Glomerular visceral epithelial cell (primary cell): ENCODE data around the gene NFATC2.
"Not testable (repeated sequence)": the region's sequence is repeated elsewhere in the genome, so short reads cannot be mapped to it uniquely, and the experiment has no call there.

ENCODE experiments used
- DNase-seq: peaks from one replicate; pipeline ENCODE4 v3.0.0-alpha.2; 2016; ENCODE audit errors: extremely low spot score

The NFATC2 gene

GRCh38 chr20:51494241-51495110 lies 48.0 kb downstream of the NFATC2 start:
- DNase-seq = no peak

- DNase-seq = no peak
These were observed 49.1 kb downstream of the NFATC2 start for GRCh38 chr20:51493346-51493791.

- DNase-seq = no peak
These were observed 50.1 kb downstream of the NFATC2 start for GRCh38 chr20:51492167-51493092.

GRCh38 chr20:51491393-51491792 lies 51.1 kb downstream of the NFATC2 start:
- no peak for DNase-seq

GRCh38 chr20:51490635-51491034 lies 51.9 kb downstream of the NFATC2 start:
- DNase-seq = no peak

GRCh38 chr20:51489611-51490010 lies 52.9 kb downstream of the NFATC2 start:
- no peak for DNase-seq

- no peak for DNase-seq
These were observed 54.2 kb downstream of the NFATC2 start for GRCh38 chr20:51488331-51488730.

GRCh38 chr20:51487565-51488268 lies 54.8 kb downstream of the NFATC2 start:
- DNase-seq = peak; percentile 90

GRCh38 chr20:51487076-51487475 lies 55.4 kb downstream of the NFATC2 start:
- no peak for DNase-seq

GRCh38 chr20:51486197-51487005 lies 56.1 kb downstream of the NFATC2 start:
- no peak for DNase-seq

GRCh38 chr20:51484831-51485230 lies 57.7 kb downstream of the NFATC2 start:
- DNase-seq = no peak

- no peak for DNase-seq
These were observed 58.2 kb downstream of the NFATC2 start for GRCh38 chr20:51484141-51484815.

- no peak for DNase-seq
These were observed 59.6 kb downstream of the NFATC2 start for GRCh38 chr20:51482836-51483473.

GRCh38 chr20:51481341-51481914 lies 61.1 kb downstream of the NFATC2 start:
- no peak for DNase-seq

GRCh38 chr20:51480507-51481270 lies 61.8 kb downstream of the NFATC2 start:
- no peak for DNase-seq

- DNase-seq = not testable (repeated sequence)
These were observed 66.4 kb downstream of the NFATC2 start for GRCh38 chr20:51476106-51476505.

- no peak for DNase-seq
These were observed 68.7 kb downstream of the NFATC2 start for GRCh38 chr20:51473771-51474170.

- no peak for DNase-seq
These were observed 69.3 kb downstream of the NFATC2 start for GRCh38 chr20:51473256-51473655.

GRCh38 chr20:51470907-51471411 lies 71.6 kb downstream of the NFATC2 start:
- DNase-seq = no peak
